Measurements from ENCODE around the gene GALNT9.

- TF ChIP-seq, protein P1, sequence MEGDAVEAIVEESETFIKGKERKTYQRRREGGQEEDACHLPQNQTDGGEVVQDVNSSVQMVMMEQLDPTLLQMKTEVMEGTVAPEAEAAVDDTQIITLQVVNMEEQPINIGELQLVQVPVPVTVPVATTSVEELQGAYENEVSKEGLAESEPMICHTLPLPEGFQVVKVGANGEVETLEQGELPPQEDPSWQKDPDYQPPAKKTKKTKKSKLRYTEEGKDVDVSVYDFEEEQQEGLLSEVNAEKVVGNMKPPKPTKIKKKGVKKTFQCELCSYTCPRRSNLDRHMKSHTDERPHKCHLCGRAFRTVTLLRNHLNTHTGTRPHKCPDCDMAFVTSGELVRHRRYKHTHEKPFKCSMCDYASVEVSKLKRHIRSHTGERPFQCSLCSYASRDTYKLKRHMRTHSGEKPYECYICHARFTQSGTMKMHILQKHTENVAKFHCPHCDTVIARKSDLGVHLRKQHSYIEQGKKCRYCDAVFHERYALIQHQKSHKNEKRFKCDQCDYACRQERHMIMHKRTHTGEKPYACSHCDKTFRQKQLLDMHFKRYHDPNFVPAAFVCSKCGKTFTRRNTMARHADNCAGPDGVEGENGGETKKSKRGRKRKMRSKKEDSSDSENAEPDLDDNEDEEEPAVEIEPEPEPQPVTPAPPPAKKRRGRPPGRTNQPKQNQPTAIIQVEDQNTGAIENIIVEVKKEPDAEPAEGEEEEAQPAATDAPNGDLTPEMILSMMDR (IDR thresholded peaks at IDR 0.05) = no peak
- TF ChIP-seq EZH2 (IDR thresholded peaks at IDR 0.05) = no peak
- no peak for TF ChIP-seq EZH2phosphoT487 (IDR thresholded peaks at IDR 0.05)
Observed at GRCh38 chr12:132200800-132201199, 128.6 kb downstream of the GALNT9 start.
